ENCODE results near the gene RAB43.
"Not testable (repeated sequence)": the region's sequence is repeated elsewhere in the genome, so short reads cannot be mapped to it uniquely, and the experiment has no call there.

RAB43 gene

DNA sequence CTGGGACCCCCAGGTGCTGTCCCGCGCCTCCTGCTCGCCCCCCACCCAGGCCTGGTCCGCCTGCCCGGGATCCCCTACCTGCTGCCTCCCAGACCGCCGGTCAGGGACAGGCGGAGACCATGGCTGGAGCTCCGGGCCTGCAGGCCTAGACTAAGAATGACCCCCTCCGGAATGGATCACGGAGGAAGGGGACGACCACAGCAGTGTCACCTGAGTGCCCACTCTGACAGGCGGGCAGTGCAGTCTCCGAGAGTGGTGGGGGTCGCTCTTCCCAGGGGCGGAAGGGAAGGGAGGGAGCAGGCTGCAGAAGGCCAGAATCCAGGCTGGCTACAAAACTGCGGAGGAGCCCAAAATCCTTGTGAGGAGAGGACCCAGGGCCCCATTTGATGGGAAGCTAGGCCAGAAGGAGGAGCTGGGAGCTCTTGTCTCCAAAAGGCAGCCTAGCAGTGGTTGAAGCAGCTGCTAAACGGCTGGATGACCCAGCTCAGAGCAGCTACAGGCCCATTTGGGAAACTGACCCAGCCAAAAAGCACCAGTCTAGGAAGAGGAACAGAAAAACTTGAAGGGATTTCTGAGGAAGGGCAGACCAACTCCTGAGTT lies 908 bp upstream of the RAB43 start:
- no peak for DNase-seq (ENCODE audit: low read depth in 4 of 4, low spot score in 1 of 4)

DNA sequence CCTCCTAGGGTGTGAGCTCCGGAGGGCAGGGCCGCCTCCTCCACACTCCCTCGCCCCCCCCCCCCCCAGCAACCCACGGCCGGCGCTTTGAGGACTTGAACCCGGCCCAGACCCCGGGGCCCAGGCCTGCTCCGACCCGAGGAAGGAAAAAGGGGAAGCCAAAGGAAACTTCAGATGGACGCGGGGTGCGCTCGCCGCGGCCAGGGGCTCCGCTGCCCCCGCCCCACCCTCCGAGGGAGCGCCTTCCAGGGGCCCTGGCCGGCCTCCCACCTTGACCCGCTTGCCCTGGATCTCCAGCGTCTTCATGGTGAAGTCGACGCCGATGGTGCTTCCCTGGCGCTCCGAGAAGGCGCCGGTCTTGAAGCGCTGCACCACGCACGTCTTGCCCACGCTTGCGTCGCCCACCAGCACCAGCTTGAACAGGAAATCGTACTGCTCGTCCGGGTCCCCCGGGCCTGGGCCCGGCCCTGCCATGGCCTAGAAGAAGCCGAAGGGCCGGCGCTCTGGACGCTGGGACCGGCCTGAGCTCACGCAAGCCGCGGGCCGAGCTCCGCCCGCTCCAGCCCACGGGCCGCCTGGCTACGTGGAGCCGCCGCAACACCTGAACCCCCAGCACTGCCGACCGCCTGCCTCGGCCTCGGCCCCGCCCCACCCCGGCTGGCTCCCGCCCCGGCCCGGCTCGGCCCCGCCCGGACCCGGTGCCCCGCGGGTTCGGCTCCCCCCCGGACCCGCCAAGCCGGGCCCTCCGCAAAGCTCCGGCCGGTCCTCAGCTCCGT lies 400 bp downstream of the RAB43 start:
- DNase-seq (ENCODE audit: low read depth in 4 of 4, low spot score in 1 of 4), result peak in 1 of 4 experiments; percentile 22

DNA sequence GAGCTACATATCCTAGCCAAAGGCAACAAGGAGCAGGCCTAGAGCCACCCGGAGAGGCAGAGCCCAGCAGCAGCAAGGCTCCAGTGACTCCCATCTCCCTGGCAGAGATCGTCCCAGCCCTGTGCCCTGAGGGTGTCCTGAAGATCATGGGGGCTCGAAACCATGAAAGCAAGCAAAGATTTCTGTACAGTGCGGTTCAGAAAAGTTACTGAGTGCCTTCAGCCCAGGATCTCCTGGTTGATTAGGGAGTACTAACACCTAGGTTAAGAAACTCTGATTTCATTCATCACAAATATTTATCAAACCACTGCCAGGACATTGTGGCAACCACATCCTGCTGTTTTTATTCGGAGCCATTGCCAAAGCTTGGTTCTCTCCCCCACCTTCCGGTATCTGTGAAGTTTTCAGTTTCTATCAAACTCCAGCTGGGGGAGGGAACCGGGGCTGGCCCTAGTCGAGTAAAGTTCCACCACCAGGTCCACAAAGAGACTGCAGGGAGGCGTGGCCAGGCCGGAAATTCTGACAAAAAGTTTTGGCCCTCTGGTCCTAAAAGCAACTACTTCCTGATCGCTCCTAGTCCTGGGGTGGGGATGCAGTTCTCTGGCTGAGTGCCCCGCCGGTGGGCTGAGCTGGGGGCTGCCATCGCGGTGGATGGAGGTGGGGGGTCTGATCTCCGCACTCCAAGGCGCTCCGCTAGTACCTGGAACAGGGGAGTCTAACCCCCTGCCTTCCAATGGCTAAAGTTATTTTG lies 1.2 kb downstream of the RAB43 start:
- peak; percentile 54 to 89 (median 72) for DNase-seq (ENCODE audit: low read depth in 4 of 4, low spot score in 1 of 4)

DNA sequence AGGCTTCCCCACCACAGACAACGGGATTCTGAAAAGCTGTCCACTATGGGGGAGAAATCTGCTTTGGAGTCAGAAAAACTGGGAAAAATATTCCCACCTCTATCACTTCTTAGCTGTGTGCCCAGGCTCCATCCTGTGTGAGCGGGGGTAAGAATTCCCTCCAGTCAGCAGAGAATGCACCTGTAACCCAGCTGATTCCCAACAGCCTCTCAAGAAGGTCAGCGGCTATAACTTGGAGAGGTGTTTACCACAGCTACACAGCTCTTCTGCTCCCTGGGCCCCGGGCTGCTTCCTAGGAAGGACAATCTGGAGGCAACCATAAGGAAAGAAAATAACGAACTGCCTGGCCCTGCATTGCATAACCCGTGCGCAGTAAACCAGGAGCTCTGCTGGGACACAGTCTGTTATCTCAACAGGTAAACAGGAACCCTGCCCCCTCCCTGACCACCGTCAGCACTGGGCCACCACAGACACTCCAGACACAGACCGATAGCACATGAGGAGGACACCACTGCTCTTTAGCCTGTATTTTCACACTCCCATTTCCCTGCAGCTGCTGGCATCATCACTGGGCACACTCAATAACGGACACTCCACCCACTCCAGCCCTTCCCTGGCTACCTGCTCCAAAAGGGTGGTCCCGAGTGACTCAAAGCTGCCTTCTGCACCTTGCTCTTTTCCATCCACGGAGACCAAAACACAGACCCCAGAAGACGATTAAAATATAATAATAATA lies 2.1 kb downstream of the RAB43 start:
- no peak for DNase-seq (ENCODE audit: low read depth in 4 of 4, low spot score in 1 of 4)

DNA sequence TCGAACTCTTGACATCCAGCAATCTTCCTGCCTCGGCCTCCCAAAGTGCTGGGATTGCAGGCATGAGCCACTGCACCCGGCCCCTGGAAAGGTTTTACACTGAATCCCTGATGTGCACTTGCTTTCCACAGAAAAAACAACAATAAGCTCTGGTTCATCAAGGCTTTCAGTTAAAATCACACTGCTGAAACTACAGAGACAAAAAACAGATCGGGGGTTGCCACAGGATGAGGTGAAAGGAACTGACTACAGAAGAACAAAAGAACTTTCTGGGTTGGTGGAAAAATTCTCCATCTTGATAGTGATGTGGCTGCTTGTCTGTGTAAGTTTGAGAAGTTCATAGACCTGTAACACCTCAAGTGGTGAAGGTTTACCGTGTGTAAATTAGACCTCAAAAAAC lies 2.9 kb downstream of the RAB43 start:
- no peak for DNase-seq (ENCODE audit: low read depth in 4 of 4, low spot score in 1 of 4)

DNA sequence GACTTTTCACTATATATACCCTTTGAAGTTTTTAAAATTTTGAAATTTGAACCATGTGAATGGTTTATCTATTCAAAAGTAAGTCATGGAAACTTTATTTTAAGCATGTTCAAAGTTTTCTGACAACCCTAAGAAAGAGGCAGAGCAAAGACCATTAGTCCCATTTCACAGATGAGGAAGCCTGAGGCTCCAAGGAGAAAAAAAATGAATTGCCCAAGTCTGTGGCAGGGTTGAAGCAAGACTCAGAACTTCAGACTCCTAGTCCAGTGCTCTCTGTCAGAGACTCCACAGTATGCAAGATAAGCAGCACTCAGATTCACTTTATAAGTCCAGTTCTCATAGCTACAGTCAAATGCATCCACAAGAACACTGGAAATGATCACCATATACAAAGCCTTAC lies 4.5 kb downstream of the RAB43 start:
- no peak for DNase-seq (ENCODE audit: low read depth in 4 of 4, low spot score in 1 of 4)

DNA sequence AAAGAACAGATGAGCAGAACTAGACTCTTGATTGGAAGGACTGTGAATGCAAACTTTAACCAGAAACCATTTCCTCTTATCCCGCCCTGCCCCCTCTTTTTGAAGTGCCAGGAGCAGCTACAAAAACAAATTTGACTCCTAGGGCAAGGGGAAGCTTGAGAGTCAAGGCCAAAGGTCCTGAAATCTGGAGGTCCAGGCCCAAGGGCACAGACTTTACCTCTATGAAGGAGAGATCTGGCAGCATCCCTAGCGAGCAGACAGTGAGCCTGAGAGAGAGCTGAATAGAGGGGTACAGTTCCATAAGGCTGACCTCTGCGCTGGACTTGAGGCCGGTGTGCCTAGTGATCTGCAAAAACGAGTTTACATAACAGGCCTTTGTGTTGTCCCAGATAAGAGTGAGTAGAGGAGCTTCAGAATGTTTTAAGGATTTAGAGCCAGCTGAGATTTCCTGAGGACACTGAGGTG lies 5.1 kb downstream of the RAB43 start:
- DNase-seq (ENCODE audit: low read depth in 4 of 4, low spot score in 1 of 4), result no peak

DNA sequence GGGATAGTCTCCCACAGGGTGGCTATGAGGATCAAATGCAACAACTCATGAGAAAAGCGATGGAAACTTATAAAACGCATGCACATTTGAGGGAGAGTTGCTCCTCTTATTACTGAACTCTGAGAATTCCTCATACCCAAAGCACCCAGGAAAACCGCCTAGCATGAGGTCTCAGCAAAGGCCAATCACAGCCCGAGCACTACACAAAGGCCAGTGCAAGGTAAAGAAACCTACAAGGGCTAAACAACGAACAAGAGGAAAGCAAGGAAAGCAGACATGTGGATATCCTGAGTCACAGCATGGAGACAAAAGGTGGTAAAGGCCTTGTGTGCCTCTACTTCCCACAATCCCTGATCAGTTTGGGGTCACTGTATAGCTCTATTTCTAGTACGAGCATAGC lies 7.1 kb downstream of the RAB43 start:
- no peak for DNase-seq (ENCODE audit: low read depth in 4 of 4, low spot score in 1 of 4)

DNA sequence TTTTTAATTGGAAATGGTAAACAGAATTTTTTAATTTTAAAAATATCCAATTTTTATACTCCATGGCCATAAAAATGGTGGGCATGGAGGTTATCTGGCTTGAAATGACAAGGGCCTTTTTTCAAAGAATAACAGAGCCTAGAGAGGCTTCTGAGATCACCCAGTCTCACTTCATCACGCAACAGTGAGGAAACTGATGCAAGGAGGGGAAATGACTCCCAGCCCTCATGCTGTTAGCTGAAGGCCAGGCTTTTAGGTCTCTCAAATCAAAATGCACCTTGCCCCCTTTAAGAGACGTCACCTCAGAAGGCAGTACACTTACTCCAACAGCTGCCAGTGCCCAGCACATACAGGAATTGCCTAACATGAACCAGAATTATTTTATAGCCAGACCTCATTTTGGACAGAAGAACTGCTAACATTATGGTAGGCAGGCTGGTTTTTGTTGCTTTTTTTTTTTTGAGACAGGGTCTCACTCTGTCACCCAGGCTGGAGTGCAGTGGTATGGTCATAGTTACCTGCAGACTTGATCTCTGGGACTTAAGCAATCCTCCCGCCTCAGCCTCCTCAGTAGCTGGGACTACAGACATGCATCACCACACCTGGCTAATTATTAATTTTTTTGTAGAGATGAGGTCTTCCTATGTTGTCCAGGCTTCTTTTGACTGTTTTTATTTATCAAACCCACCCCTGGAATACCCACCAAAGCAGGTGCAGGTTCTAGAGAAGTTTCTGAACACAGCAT lies 9.1 kb downstream of the RAB43 start:
- no peak for DNase-seq (ENCODE audit: low read depth in 4 of 4, low spot score in 1 of 4)

DNA sequence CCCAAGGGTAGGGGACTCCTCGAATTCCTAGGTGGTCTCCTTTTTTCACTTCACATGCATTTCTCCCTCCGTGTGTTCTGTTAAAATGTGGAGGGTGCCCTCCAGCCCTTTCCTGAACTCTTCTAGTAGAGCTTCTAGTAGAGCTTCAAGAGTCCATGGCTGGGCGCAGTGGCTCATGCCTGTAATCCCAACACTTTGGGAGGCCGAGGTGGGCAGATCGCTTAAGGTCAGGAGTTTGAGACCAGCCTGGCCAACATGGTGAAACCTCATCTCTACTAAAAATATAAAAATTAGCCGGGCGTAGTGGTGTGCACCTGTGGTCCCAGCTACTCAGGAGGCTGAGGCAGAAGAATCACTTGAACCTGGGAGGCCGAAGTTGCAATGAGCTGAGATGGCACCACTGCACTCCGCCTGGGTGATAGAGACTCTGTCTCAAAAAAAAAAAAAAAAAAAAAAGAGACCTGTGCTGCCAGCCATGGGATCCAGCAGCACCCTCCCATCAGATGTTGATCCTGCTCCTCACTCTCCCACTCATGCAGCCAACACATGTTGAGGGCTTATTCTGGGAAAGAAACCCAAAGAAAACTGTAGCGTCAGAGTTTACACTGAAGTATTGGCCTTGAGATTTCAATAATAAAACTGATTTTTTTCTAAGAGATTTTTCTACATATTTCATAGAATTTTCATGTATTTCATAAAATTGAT lies 10.4 kb downstream of the RAB43 start:
- not testable (repeated sequence) for DNase-seq (ENCODE audit: low read depth in 4 of 4, low spot score in 1 of 4)

DNA sequence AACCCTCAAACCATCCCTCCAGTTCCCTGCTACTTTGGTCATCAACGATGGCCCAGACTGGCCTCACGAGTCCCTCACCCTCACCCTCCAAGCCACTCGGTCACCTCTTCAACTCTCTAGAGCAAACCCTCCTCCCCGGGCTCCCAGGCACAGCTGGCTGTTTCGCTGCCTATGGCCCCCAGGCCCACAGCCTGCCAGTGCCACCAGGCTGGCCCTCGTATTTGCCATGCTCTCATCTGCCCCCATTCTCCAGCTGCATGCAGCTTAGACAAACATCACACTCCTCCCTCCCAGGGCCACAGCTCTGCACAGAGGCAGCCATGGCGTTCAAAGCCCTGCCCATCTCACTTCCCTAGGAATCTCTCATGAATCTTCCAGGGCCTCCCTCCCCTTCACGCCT lies 13.8 kb downstream of the RAB43 start:
- DNase-seq (ENCODE audit: low read depth in 4 of 4, low spot score in 1 of 4), result no peak

DNA sequence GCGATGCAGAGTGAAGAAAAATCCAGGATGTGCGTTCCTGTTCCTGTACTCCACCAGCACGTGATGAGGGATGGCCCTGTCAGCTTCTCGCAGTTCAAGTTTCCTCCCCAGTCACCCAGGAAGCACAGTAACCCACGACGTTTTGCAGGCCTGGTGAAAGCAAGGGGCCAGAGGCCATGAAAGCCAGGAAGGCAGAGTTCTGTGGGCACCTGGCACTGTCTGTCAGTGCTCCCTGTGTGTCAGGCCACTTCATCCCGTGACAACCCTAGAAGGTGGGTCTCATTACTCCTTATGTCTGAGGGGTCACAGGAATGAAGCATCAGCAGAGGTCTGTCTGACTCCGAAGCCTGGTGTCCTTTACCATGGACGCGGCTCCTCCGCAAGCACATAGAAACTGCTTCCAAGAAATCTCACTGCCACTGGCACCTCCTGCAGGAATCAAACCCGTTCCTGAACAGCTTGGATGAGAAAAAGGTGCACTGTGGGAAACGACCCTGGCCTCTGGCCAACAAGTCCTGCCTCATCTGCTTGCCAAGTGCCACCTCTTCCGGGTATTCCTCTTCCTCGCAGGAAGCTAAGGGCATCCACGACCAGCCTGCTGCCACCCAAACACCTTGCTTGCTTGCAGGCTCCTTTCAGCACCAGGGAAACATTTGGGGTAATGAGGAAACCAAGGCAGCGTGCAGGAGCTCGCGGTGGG lies 14.6 kb downstream of the RAB43 start:
- DNase-seq (ENCODE audit: low read depth in 4 of 4, low spot score in 1 of 4), result no peak

DNA sequence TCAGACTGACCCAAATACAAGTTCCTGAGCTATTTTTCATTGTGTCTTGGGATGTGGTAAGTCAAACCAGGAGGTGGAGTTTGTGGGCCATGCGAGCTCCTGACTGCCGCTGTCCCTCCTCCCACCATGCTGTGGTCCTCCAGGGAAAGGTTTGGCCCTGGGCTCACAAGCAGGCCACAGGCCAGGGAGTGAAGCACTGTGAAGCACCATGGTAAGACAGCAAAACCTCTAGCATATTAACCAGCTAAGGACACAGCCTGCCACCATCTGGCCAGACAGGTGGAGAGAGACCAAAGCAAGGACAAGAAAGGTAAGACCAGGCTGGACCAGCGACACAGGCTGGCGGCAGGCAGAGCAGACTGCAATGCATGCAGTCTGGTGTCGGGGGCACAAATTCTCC lies 15.3 kb downstream of the RAB43 start:
- no peak for DNase-seq (ENCODE audit: low read depth in 4 of 4, low spot score in 1 of 4)

DNA sequence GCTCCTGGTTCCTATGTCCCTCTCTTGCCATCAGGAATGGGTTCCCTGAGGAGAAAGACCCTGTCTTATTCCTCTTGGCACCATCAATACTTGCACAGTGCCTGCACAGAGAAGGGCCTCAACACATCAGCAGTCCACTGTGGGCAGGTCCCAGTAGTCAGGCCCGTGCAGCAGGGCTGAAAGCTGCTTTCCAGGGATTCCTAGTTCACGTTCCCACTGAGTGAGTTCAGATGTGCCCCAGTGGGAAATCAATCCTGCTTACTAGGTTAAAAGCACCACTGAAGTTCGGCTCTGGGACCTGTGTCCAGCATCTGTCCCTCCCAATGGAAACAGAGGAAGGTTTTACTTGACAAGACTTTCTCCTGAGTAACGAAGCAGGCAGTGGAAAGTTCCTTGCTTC lies 15.7 kb downstream of the RAB43 start:
- DNase-seq (ENCODE audit: low read depth in 4 of 4, low spot score in 1 of 4), result no peak

DNA sequence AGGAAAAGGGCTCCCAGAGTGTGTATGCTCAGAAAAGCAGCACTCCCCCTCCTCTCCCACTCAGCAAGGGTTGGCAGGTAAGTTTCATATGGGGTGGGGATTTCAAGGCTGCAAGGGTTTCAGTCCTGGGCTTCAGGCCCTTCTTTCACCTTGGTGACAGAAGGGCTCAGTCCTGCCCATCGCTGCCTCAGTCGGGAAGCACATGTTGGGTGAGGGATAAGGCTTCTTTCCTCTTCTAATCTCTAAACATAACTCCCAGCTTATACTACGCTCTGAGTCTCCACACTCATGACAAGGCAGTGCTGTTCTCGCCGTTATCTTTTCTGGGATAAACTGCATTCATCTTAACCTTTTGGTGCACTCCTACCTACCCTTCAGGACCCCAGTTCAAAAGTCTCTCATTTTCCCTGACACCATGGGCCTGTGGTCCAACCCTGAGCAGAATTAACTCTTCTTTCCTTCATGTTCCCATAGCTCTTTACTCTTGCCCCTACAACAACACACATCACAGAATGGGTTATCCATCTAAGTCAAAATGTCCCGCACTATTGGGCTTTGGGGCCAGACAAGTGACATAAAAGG lies 17.0 kb downstream of the RAB43 start:
- DNase-seq (ENCODE audit: low read depth in 4 of 4, low spot score in 1 of 4), result no peak

DNA sequence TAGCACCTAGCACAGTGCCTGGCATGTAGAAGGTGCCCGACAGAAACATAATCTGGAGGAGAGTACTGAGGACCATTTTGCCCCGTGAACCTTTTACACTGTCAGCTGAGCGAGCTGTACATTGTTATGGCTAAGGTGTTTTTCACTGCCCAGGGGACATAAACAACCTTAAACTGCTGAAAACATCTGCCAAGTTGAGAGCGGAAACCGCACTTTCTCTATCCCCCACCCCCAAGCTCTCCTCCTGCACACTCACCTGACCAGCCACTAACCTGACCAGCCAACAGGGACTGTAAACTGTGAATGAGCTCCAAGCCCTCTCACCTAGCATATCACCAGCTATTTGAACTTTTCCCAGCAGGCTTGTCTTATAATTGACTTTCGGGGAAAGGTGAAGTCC lies 17.6 kb downstream of the RAB43 start:
- DNase-seq (ENCODE audit: low read depth in 4 of 4, low spot score in 1 of 4), result no peak

DNA sequence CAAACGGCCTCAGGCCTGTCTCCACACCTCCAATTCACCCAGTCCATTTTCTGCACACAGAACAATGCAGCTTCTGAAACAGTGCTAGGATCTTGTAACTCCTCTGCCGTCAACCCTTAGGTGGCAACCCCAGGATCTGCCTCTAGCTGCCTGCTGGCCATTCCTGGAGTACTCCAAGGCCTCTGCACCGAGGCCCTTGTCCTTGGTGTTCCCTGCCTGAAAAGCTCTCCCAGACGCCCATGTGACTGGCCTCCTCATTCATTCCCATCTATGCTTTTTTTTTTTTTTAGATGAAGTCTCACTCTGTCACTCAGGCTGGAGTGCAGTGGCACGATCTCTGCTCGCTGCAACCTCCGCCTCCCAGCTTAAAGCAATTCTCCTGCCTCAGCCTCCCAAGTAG lies 18.3 kb downstream of the RAB43 start:
- DNase-seq (ENCODE audit: low read depth in 4 of 4, low spot score in 1 of 4), result no peak

DNA sequence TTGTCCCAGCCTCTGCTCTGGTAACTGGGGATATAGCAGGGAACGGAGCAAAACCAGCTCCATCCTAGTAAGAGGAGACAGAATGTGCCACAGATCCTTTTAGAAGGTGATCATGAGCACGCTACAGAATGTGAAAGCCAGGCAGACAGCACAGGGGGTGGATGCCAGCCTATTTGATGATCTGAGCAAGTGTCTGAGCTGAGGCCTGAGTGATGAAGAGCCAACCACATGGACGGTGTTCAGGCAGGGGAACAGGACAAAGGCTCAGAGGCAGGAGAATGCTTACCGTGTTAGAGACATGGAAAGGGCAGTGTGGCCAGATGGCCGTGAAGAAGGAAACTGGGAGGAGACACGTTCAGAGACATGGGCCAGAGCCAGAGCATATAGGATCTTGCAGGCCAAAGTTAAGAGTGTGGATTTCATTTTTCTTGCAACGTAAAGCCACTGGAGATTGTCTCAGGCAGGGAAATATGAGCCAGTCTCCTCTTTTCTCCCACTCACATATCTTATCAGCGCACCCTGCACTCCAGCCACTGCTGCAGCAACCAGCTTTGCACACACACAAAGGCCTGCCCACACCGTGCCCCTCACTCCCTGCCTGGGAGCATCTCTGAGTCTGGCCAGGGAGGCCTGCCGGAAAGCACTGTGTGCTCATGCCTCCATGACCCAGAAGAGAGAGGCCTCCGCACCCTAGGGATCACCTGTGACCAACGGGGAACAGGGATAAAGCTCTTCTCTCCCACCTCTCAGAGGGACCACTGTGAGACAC lies 20.1 kb downstream of the RAB43 start:
- no peak for DNase-seq (ENCODE audit: low read depth in 4 of 4, low spot score in 1 of 4)

Measured in stimulated activated CD4-positive, alpha-beta T cell treated with anti-CD3 and anti-CD28 coated beads, Interleukin-1b, Interleukin-23, amount 100 ng/mL, for 24 hours (primary cell).